HG03432 (cell line): ENCODE measurements around the gene SMYD3.

Experiments
- ATAC-seq: cut with Tn5 transposase; IDR thresholded peaks from one replicate; pipeline ENCODE4 v1.9.1; 2021; ENCODE audit warnings: mild to moderate bottlenecking, moderate library complexity; ENCODE audit not compliant: unreplicated experiment

The SMYD3 gene

GRCh38 chr1:245937316-245938045, 569.6 kb downstream of the SMYD3 start:
- no peak for ATAC-seq

GRCh38 chr1:245934409-245934808, 572.7 kb downstream of the SMYD3 start:
- no peak for ATAC-seq

GRCh38 chr1:245933431-245934045, 573.5 kb downstream of the SMYD3 start:
- no peak for ATAC-seq

- ATAC-seq: no peak
Measured at GRCh38 chr1:245932302-245932972, 574.6 kb downstream of the SMYD3 start.

GRCh38 chr1:245931450-245931849, 575.6 kb downstream of the SMYD3 start:
- ATAC-seq: no peak

GRCh38 chr1:245929224-245929623, 577.9 kb downstream of the SMYD3 start:
- ATAC-seq: no peak

- no peak for ATAC-seq
Measured at GRCh38 chr1:245926888-245927287, 580.2 kb downstream of the SMYD3 start.

- no peak for ATAC-seq
Measured at GRCh38 chr1:245923215-245923614, 583.9 kb downstream of the SMYD3 start.

GRCh38 chr1:245921417-245921816, 585.7 kb downstream of the SMYD3 start:
- no peak for ATAC-seq

GRCh38 chr1:245917403-245917802, 589.7 kb downstream of the SMYD3 start:
- no peak for ATAC-seq

GRCh38 chr1:245915841-245916240, 591.2 kb downstream of the SMYD3 start:
- ATAC-seq: no peak

- ATAC-seq: no peak
Measured at GRCh38 chr1:245915406-245915805, 591.7 kb downstream of the SMYD3 start.

GRCh38 chr1:245908543-245908942, 598.5 kb downstream of the SMYD3 start:
- ATAC-seq: no peak

GRCh38 chr1:245906207-245906606, 600.9 kb downstream of the SMYD3 start:
- ATAC-seq: no peak

- no peak for ATAC-seq
Measured at GRCh38 chr1:245903851-245904250, 603.2 kb downstream of the SMYD3 start.

- no peak for ATAC-seq
Measured at GRCh38 chr1:245901565-245901964, 605.5 kb downstream of the SMYD3 start.

GRCh38 chr1:245901037-245901436, 606.0 kb downstream of the SMYD3 start:
- no peak for ATAC-seq

GRCh38 chr1:245898581-245898980, 608.5 kb downstream of the SMYD3 start:
- ATAC-seq: no peak

- no peak for ATAC-seq
Measured at GRCh38 chr1:245896258-245896657, 610.8 kb downstream of the SMYD3 start.

- ATAC-seq: no peak
Measured at GRCh38 chr1:245895455-245895959, 611.6 kb downstream of the SMYD3 start.

- ATAC-seq: no peak
Measured at GRCh38 chr1:245894843-245895242, 612.2 kb downstream of the SMYD3 start.

GRCh38 chr1:245893025-245893424, 614.1 kb downstream of the SMYD3 start:
- ATAC-seq: no peak
